KMS-11 (cell line): ENCODE measurements around the gene DISP2.

Source experiments
- H2AFZ ChIP-seq: fragments of 200-600 bp; sonication (generic); 2 replicates; pipeline ENCODE4 v1.6.1; 2016; ENCODE audit warnings: antibody characterized with exemption, mixed run types, low read depth
- H3K27ac ChIP-seq: fragments of 200-600 bp; sonication (generic); 2 replicates; pipeline ENCODE4 v1.6.1; 2016; ENCODE audit warnings: mild to moderate bottlenecking, mixed run types
- H3K27me3 ChIP-seq: fragments of 200-600 bp; sonication (generic); 2 replicates; pipeline ENCODE4 v1.6.1; 2017; ENCODE audit warnings: mild to moderate bottlenecking, low read depth, mixed run types, moderate library complexity; ENCODE audit not compliant: insufficient read depth
- H3K36me3 ChIP-seq: fragments of 200-600 bp; sonication (generic); 2 replicates; pipeline ENCODE4 v1.6.1; 2017; ENCODE audit warnings: mild to moderate bottlenecking, mixed run types; ENCODE audit not compliant: insufficient read depth
- H3K4me1 ChIP-seq: fragments of 200-600 bp; sonication (generic); 2 replicates; pipeline ENCODE4 v1.6.1; 2016; ENCODE audit warnings: mild to moderate bottlenecking, low read depth, mixed run types; ENCODE audit not compliant: poor library complexity, severe bottlenecking
- H3K4me2 ChIP-seq: fragments of 200-600 bp; sonication (generic); 2 replicates; pipeline ENCODE4 v1.7.0; 2016; ENCODE audit warnings: mild to moderate bottlenecking, mixed run types
- H3K4me3 ChIP-seq: fragments of 200-600 bp; sonication (generic); IDR thresholded peaks from 2 replicates; pipeline ENCODE4 v1.6.1; 2017; ENCODE audit warnings: low read depth, low read length, mixed read lengths; ENCODE audit not compliant: insufficient read depth
- H3K79me2 ChIP-seq: fragments of 200-600 bp; sonication (generic); 2 replicates; pipeline ENCODE4 v1.6.1; 2016; ENCODE audit warnings: low read depth, mixed run types; ENCODE audit not compliant: insufficient read depth
- H3K9ac ChIP-seq: fragments of 200-600 bp; sonication (generic); 2 replicates; pipeline ENCODE4 v1.6.1; 2016; ENCODE audit warnings: mild to moderate bottlenecking, mixed run types
- H4K20me1 ChIP-seq: fragments of 200-600 bp; sonication (generic); 2 replicates; pipeline ENCODE4 v1.6.1; 2016; ENCODE audit warnings: mild to moderate bottlenecking, mixed run types; ENCODE audit not compliant: insufficient read depth
- CTCF ChIP-seq: fragments of 200-600 bp; sonication (generic); conservative IDR thresholded peaks from 2 replicates; pipeline ENCODE4 v1.6.1; 2017; ENCODE audit warnings: low read depth, mild to moderate bottlenecking, antibody characterized with exemption, low read length, moderate library complexity, mixed read lengths

Gene DISP2

GRCh38 chr15:40355976-40356585, 1.9 kb upstream of the DISP2 start:
- Histone ChIP-seq H3K4me1 (peaks cover 7% of the 10 kb centered on the region), H3K36me3 (no peaks in the 10 kb centered on the region), H3K4me2 (no peak overlapping the region), H3K27me3 (peaks cover 21% of the 10 kb centered on the region), H3K4me3 (no peak overlapping the region), H3K79me2 (no peaks in the 10 kb centered on the region), H3K9ac (no peak overlapping the region), H3K27ac (no peak overlapping the region), H4K20me1 (no peaks in the 10 kb centered on the region), H2AFZ (no peak overlapping the region)
- TF ChIP-seq CTCF: no peak

DNA sequence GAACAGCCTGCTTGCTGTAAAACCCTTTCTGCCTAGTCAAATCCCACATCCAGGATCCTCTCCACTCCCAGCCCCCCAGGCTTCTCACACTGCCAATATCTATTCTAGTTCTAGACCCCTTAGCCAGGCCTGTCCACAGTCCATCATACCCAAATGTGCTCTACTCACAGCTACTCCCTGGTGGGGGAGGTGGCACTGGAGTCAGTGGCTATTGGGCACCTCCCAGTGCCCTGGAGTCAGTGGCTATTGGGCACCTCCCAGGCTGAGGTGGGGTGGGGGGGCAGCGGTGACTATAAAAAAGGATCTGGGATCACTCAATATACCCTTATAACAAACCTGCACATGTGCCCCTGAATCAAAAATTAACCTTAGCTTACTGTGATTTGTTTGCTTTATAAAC, 773 bp upstream of the DISP2 start:
- no peak overlapping the region for H3K27ac ChIP-seq
- H2AFZ ChIP-seq: peak overlapping the region; percentile 98
- H3K27me3 ChIP-seq: peaks cover 22% of the 10 kb centered on the region

DNA sequence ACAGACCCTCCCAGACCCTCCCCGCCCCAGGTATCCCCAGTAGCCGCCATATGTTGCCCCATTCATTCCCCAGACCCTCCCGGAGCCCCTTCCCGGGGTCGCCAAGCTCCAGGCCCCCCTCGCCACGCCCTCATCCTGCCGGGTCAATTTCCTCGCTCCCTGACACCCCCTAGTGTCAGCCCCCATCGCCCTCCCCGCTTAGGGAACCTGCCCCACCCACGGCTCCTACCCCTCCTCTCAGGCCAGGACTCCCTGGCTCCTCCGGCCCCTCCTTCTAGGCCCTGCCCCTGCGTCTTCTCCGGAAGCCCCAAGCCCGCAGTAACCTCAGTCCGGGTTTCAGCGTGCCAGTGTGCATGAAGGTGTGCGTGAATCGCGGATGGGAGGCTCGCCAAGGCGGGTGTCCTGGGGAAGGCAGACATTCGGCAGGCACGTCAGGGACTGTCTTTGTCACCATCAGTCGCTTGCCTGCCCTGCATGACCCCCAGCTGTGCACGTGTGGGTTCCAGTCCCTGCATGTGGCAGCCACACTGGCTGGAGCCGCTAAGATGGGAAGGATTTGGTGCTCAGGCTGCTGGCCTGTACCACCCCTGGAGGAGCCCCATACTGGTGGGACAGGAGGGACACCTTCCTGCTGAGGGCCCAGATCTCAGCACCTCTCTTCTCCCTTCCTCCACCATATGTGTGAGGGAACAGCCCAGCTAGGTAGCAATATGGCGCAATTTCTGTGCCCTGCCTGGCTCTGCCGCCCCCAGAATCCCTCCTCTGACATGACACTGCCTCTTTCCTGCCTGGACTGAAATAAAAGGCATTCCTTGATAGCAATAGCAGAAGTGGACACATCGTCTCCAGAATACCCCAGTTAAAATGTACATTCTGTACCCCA, 693 bp downstream of the DISP2 start:
- Histone ChIP-seq H3K79me2 (no peaks in the 10 kb centered on the region), H3K4me1 (peaks cover 7% of the 10 kb centered on the region), H3K9ac (no peak overlapping the region), H4K20me1 (no peaks in the 10 kb centered on the region), H3K4me2 (peak overlapping the region; percentile 93), H3K27me3 (peaks cover 24% of the 10 kb centered on the region), H3K36me3 (no peaks in the 10 kb centered on the region), H3K4me3 (no peak overlapping the region), H3K27ac (no peak overlapping the region), H2AFZ (peak overlapping the region; percentile 44; the same call in 1 of the 2 replicates)
- no peak for TF ChIP-seq CTCF

More for the DNA sequence above, 773 bp upstream of the DISP2 start:
- H3K4me2 ChIP-seq: peak overlapping the region; percentile 100; the same call in 1 of the 2 replicates
- no peaks in the 10 kb centered on the region for H3K36me3 ChIP-seq
- no peaks in the 10 kb centered on the region for H4K20me1 ChIP-seq
- no peak overlapping the region for H3K9ac ChIP-seq
- no peak for TF ChIP-seq CTCF
- no peak overlapping the region for H3K4me3 ChIP-seq
- peaks cover 7% of the 10 kb centered on the region for H3K4me1 ChIP-seq
- no peaks in the 10 kb centered on the region for H3K79me2 ChIP-seq

- peaks cover 7% of the 10 kb centered on the region for H3K4me1 ChIP-seq
- no peak for TF ChIP-seq CTCF
- no peaks in the 10 kb centered on the region for H4K20me1 ChIP-seq
- H3K36me3 ChIP-seq: no peaks in the 10 kb centered on the region
- no peak overlapping the region for H3K4me2 ChIP-seq
- H3K4me3 ChIP-seq: no peak overlapping the region
- H2AFZ ChIP-seq: no peak overlapping the region
- peaks cover 19% of the 10 kb centered on the region for H3K27me3 ChIP-seq
- no peaks in the 10 kb centered on the region for H3K79me2 ChIP-seq
- no peak overlapping the region for H3K27ac ChIP-seq
- no peak overlapping the region for H3K9ac ChIP-seq
Measured at GRCh38 chr15:40360015-40360414, 2.0 kb downstream of the DISP2 start.
